ENCODE data around the gene DAB1. TPM values are rescaled to one million over a fixed set of nuclear protein-coding genes. Genes with fewer than 3 reads are reported as not detected.

The DAB1 gene
- total RNA-seq, 1 donor from 2014 or later = 1.9 TPM

GRCh38 chr1:57033222-57034001 is 390.4 kb downstream of the DAB1 start:
- DNase-seq (ENCODE audit: low spot score) = no peak

GRCh38 chr1:57026624-57027354 is 397.1 kb downstream of the DAB1 start:
- no peak for DNase-seq (ENCODE audit: low spot score)

- no peak for DNase-seq (ENCODE audit: low spot score)
These were observed 399.0 kb downstream of the DAB1 start for GRCh38 chr1:57024855-57025254.

- DNase-seq (ENCODE audit: low spot score) = no peak
These were observed 399.4 kb downstream of the DAB1 start for GRCh38 chr1:57024428-57024827.

- DNase-seq (ENCODE audit: low spot score) = no peak
These were observed 403.6 kb downstream of the DAB1 start for GRCh38 chr1:57020216-57020615.

GRCh38 chr1:57019236-57019839 is 404.5 kb downstream of the DAB1 start:
- no peak for DNase-seq (ENCODE audit: low spot score)

GRCh38 chr1:57018119-57018518 is 405.7 kb downstream of the DAB1 start:
- no peak for DNase-seq (ENCODE audit: low spot score)

GRCh38 chr1:57017717-57018116 is 406.1 kb downstream of the DAB1 start:
- no peak for DNase-seq (ENCODE audit: low spot score)

GRCh38 chr1:57017200-57017599 is 406.7 kb downstream of the DAB1 start:
- no peak for DNase-seq (ENCODE audit: low spot score)

- no peak for DNase-seq (ENCODE audit: low spot score)
These were observed 408.8 kb downstream of the DAB1 start for GRCh38 chr1:57015071-57015470.

- DNase-seq (ENCODE audit: low spot score) = no peak
These were observed 410.3 kb downstream of the DAB1 start for GRCh38 chr1:57013522-57013921.

- no peak for DNase-seq (ENCODE audit: low spot score)
These were observed 411.5 kb downstream of the DAB1 start for GRCh38 chr1:57012315-57012714.

GRCh38 chr1:57010511-57010910 is 413.3 kb downstream of the DAB1 start:
- DNase-seq (ENCODE audit: low spot score) = no peak

- no peak for DNase-seq (ENCODE audit: low spot score)
These were observed 415.9 kb downstream of the DAB1 start for GRCh38 chr1:57007948-57008347.

- no peak for DNase-seq (ENCODE audit: low spot score)
These were observed 416.4 kb downstream of the DAB1 start for GRCh38 chr1:57007472-57007871.

- no peak for DNase-seq (ENCODE audit: low spot score)
These were observed 420.3 kb downstream of the DAB1 start for GRCh38 chr1:57003398-57004139.

- DNase-seq (ENCODE audit: low spot score) = no peak
These were observed 428.3 kb downstream of the DAB1 start for GRCh38 chr1:56995414-56996100.

- DNase-seq (ENCODE audit: low spot score) = no peak
These were observed 430.4 kb downstream of the DAB1 start for GRCh38 chr1:56993475-56993874.

GRCh38 chr1:56992318-56993125 is 431.3 kb downstream of the DAB1 start:
- DNase-seq (ENCODE audit: low spot score) = no peak

- no peak for DNase-seq (ENCODE audit: low spot score)
These were observed 432.3 kb downstream of the DAB1 start for GRCh38 chr1:56991576-56991975.

Measured in mesenteric fat pad (tissue), 1 donor.